Peyer's patch (tissue), 4 donors: ENCODE data around the gene ATXN2.

Experiments used
- CTCF ChIP-seq, 6 experiments: fragments of 450-650 bp in 4 of 6; fragments of 200-600 bp in 2 of 6; sonication (generic) in 1 of 6; IDR thresholded peaks; one replicate each; pipeline ENCODE4 v1.5.1; 2017 to 2019; ENCODE audit warnings: antibody characterized with exemption in 6 of 6, mild to moderate bottlenecking in 3 of 6, moderate library complexity in 1 of 6
- POLR2A ChIP-seq, 2 donors: fragments of 450-650 bp; IDR thresholded peaks; one replicate each; pipeline ENCODE4 v1.5.1; 2017; ENCODE audit warnings: antibody characterized with exemption in 2 of 2, mild to moderate bottlenecking in 2 of 2, moderate library complexity in 2 of 2

GRCh38 chr12:111546171-111546570 lies 52.9 kb downstream of the ATXN2 start:
- TF ChIP-seq CTCF (IDR thresholded peaks at IDR 0.05) (no peak), POLR2A (IDR thresholded peaks at IDR 0.05) (no peak)
